HEK293T (cell line): ENCODE data around the gene ACKR2.

Experiments used
- BHLHE40 ChIP-seq: fragments of 450-650 bp; IDR thresholded peaks from 2 replicates; pipeline ENCODE4 v1.6.1; 2016; ENCODE audit warnings: mild to moderate bottlenecking, moderate library complexity, borderline replicate concordance
- CTBP1 ChIP-seq: fragments of 450-650 bp; IDR thresholded peaks from 2 replicates; pipeline ENCODE4 v1.6.1; 2016; ENCODE audit warnings: borderline replicate concordance
- FOXA1 ChIP-seq: fragments of 450-650 bp; IDR thresholded peaks from 2 replicates; pipeline ENCODE4 v1.6.1; 2016; ENCODE audit warnings: mild to moderate bottlenecking
- FOXK2 ChIP-seq: fragments of 450-650 bp; IDR thresholded peaks from 2 replicates; pipeline ENCODE4 v1.6.1; 2016; ENCODE audit warnings: mild to moderate bottlenecking
- HDGF ChIP-seq: fragments of 450-650 bp; IDR thresholded peaks from 2 replicates; pipeline ENCODE4 v1.6.1; 2017; ENCODE audit warnings: antibody characterized with exemption, borderline replicate concordance
- L3MBTL2 ChIP-seq: fragments of 450-650 bp; conservative IDR thresholded peaks from 2 replicates; pipeline ENCODE4 v1.6.1; 2016; ENCODE audit warnings: mild to moderate bottlenecking
- LEF1 ChIP-seq: fragments of 450-650 bp; IDR thresholded peaks from 2 replicates; pipeline ENCODE4 v1.6.1; 2017; ENCODE audit warnings: mild to moderate bottlenecking, borderline replicate concordance
- PKNOX1 ChIP-seq: fragments of 450-650 bp; IDR thresholded peaks from 2 replicates; pipeline ENCODE4 v1.6.1; 2016
- SP1 ChIP-seq: fragments of 450-650 bp; IDR thresholded peaks from 2 replicates; pipeline ENCODE4 v1.6.1; 2017
- SUZ12 ChIP-seq: fragments of 450-650 bp; IDR thresholded peaks from 2 replicates; pipeline ENCODE4 v1.6.1; 2016; ENCODE audit warnings: mild to moderate bottlenecking
- TARDBP ChIP-seq: fragments of 450-650 bp; IDR thresholded peaks from 2 replicates; pipeline ENCODE4 v1.6.1; 2016
- ZNF384 ChIP-seq: fragments of 450-650 bp; IDR thresholded peaks from 2 replicates; pipeline ENCODE4 v1.6.1; 2016

GRCh38 chr3:42847731-42848130 is 38.5 kb downstream of the ACKR2 start:
- TF ChIP-seq SUZ12 (no peak), SP1 (no peak), FOXK2 (no peak), LEF1 (no peak), L3MBTL2 (no peak), HDGF (no peak), FOXA1 (no peak), TARDBP (no peak), BHLHE40 (no peak), PKNOX1 (no peak), ZNF384 (no peak), CTBP1 (no peak)
